H7 (cell line): ENCODE measurements around the gene GBX1. TPM values are rescaled to one million over a fixed set of nuclear protein-coding genes. Genes with fewer than 3 reads are reported as not detected.

Experiments used
- DNase-seq: peaks from one replicate; pipeline ENCODE4 v3.0.0; 2012
- H3K27me3 ChIP-seq: 2 replicates; pipeline ENCODE4 v1.6.0; 2011; ENCODE audit warnings: mild to moderate bottlenecking, low read length; ENCODE audit not compliant: control insufficient read depth, insufficient read depth
- H3K36me3 ChIP-seq: replicated peaks from 2 replicates; pipeline ENCODE4 v1.5.1; 2011; ENCODE audit warnings: low read length; ENCODE audit not compliant: control insufficient read depth, insufficient read depth
- H3K4me3 ChIP-seq: 2 replicates; pipeline ENCODE4 v1.5.1; 2011; ENCODE audit warnings: low read depth, mild to moderate bottlenecking, control low read depth, low read length, moderate library complexity; ENCODE audit not compliant: insufficient read depth
- total RNA-seq: library from RNA; depleted of rRNA; stranded (reverse); fragments of >200 nt; shearing (Covaris generic); gene quantifications from 2 replicates; pipeline ENCODE4 v1.2.3, GENCODE V29; 2014

Gene GBX1
- total RNA-seq, 1 experiment from 2014 or later: 0.62 TPM

GRCh38 chr7:151134743-151135524 is 32.6 kb downstream of the GBX1 start:
- peaks cover 8% of the 10 kb centered on the region for H3K36me3 ChIP-seq

GRCh38 chr7:151133986-151134742 is 33.3 kb downstream of the GBX1 start:
- Histone ChIP-seq H3K27me3 (peaks cover 2% of the 10 kb centered on the region), H3K36me3 (peaks cover 8% of the 10 kb centered on the region), H3K4me3 (no peak overlapping the region)
- DNase-seq: no peak

More at GRCh38 chr7:151134743-151135524, 32.6 kb downstream of the GBX1 start:
- no peak overlapping the region for H3K4me3 ChIP-seq
- no peak for DNase-seq
- H3K27me3 ChIP-seq: peaks cover 2% of the 10 kb centered on the region

DNA sequence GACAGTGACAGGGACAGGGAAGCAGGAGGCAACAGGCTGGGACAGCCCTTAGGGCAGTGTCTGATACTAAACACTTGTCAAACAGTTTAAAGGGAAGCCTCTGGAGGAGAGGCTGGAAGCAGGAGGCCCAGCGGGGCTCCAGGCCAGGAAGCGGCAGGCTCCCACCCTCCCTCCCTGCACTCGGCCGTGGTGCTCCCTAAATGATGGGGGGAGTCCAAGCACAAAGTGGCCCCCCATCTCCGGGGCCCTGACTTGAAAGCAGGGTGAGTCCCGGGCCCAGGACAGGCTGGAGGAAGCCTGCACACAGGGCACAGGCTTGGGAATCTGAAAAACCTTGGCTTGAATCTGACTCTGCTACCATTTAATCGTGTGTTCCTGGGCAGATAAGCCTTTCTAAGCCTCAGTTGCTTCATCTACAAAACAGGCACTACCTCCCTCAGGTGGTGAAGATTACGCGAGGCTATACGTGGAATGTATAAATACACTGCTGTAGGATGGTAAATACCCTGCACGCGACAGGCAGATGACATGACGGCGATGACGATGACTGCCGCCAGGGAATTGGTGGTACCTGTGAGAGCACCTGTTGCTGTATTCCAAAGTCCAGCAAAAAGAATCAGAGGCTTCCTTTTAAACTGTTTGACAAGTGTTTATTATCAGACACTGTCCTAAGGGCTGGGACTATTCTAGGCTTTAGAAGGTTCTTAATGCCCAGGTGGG is 34.1 kb downstream of the GBX1 start:
- H3K4me3 ChIP-seq: no peak overlapping the region
- no peaks in the 10 kb centered on the region; the same call in 1 of the 2 replicates for H3K27me3 ChIP-seq
- peaks cover 9% of the 10 kb centered on the region for H3K36me3 ChIP-seq
- DNase-seq: no peak

DNA sequence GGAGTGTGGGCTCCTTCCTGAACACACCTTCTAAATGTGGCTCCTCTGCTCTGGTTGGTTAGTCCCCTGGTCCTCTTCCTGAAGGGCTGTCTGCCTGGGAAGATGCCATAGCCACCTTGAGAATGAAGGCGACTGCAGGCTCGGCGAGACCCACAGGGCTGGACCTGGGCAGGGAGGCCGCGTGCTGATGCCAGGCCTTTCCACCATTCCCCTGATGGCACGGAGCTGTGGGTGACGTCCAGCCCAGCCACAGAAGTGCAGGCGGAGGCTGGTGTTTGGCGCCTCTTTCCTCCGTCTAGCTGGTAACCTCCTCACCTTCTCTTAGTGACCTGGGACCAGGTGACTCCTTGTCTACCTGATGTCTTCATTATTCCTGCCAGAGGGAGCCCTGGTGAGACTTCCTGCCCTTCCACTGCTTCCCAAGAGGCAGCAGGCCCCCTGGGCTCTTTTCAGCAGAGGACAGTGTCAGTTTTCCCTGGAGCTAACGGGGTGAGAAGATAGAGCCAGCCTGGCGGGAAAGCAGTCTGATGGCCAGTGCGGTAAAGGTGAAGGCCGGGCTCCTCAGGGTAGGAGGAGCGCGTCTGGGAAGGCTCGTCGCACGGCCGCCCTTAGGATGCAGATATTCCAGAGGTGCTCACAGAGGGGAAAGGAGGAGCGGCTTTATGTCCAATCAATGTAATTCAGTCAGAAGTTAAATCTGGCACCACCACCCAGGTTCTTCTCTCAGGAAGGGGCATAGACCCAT is 34.9 kb downstream of the GBX1 start:
- no peak overlapping the region for H3K4me3 ChIP-seq
- H3K27me3 ChIP-seq: no peaks in the 10 kb centered on the region
- H3K36me3 ChIP-seq: peaks cover 10% of the 10 kb centered on the region
- DNase-seq: no peak

GRCh38 chr7:151131592-151132293 is 35.8 kb downstream of the GBX1 start:
- peaks cover 2% of the 10 kb centered on the region; the same call in 1 of the 2 replicates for H3K27me3 ChIP-seq

GRCh38 chr7:151131224-151131591 is 36.3 kb downstream of the GBX1 start:
- Histone ChIP-seq H3K4me3 (no peak overlapping the region), H3K27me3 (peaks cover 3% of the 10 kb centered on the region; the same call in 1 of the 2 replicates), H3K36me3 (peaks cover 10% of the 10 kb centered on the region)
- no peak for DNase-seq

More at GRCh38 chr7:151131592-151132293, 35.8 kb downstream of the GBX1 start:
- no peak overlapping the region for H3K4me3 ChIP-seq
- H3K36me3 ChIP-seq: peaks cover 10% of the 10 kb centered on the region
- DNase-seq: no peak

DNA sequence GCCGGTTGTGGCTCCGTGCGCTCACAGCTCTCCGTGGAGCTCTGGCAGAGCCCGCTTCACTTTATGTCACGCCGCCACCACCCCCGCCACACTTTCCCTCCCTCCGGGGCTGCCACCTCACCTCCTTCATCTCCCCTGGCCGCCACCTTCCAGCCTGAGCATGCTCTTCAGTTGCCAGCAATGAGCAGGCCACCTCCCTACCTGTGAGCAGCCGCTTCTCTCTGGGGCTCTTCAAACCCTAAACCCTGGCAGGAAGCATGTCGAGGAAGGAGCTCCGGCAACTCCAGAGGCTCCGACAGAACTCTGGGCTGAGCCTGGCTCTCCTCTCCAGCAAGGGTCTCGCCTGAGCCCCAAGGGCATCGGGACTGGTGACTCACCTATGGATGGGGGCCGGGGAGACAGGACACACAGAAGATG is 36.7 kb downstream of the GBX1 start:
- no peak for DNase-seq
- H3K36me3 ChIP-seq: peaks cover 10% of the 10 kb centered on the region
- H3K27me3 ChIP-seq: peaks cover 3% of the 10 kb centered on the region; the same call in 1 of the 2 replicates
- H3K4me3 ChIP-seq: no peak overlapping the region

DNA sequence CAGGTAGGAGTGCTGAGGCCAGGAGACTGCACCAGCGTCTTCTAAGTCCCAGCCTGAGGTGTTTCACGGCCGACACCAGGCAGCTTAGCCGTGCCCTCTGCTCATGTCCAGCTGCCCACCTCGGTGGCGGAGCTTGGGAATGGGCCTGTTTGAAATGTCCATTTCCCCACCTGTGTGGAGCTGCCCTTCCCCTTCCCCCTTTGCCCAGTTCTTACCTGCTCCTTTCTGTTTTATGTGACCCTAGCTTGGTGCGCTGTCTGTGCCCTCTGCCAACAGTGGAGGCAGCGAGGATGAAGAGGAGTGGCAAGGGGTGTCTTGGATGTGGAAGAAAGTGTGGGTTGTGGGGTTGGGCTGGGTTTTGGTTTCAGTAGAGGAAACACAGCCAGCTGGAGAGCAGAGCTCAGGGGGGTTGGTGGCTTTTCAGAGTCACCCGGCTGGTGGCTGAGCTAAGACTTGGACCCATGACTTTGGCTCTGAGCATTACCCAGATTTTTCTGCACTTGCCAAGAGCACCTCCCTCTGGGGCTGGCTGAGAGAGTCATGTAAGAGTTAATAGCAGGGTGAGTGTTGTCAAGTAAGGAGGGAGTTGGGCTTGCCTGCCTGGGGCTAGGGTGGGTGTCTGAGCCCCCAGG is 37.4 kb downstream of the GBX1 start:
- Histone ChIP-seq H3K4me3 (no peak overlapping the region), H3K36me3 (peaks cover 9% of the 10 kb centered on the region), H3K27me3 (peaks cover 3% of the 10 kb centered on the region; the same call in 1 of the 2 replicates)
- DNase-seq: no peak

DNA sequence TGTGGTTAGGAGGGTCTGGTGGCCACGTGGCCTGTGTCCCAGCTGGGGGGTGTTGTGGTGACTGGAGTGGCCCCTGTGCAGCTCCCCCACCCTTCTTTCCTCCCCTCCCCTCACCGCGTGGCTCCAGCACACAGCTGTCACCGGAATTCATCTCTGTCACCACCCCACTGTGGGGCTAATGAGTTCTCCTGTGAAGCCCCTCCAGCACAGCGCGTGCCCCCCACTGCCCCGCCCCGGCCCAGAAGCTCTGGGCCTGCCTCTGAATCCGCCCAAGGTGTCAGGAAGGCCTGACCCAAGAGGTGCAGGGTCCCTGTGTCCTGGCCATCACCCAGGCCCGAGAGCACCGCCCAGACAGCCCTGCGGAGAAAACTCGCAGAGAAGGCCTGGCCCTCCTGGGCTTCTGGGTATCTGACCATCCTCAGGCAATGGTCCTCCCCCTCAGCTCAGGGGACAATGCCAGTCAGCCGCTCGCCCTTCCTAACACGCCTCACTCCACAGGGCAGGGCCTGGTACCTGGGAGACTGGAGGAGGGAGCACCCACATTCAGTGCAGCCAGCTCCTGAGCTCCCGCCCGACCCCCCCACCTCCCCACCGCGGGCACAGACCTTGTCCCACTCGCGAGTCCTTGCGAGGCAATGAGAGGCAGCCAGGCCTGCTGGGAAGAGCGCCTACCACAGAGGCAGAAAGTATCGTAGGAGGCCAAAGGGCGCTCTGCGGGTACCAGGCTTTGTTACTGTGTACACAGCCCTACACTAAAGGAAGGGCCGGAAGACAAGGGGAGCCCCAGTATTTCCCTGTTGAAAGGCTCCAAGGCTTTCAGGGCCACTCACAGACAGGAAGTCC is 38.2 kb downstream of the GBX1 start:
- Histone ChIP-seq H3K36me3 (peaks cover 7% of the 10 kb centered on the region), H3K27me3 (peaks cover 3% of the 10 kb centered on the region; the same call in 1 of the 2 replicates), H3K4me3 (no peak overlapping the region)
- DNase-seq: no peak

DNA sequence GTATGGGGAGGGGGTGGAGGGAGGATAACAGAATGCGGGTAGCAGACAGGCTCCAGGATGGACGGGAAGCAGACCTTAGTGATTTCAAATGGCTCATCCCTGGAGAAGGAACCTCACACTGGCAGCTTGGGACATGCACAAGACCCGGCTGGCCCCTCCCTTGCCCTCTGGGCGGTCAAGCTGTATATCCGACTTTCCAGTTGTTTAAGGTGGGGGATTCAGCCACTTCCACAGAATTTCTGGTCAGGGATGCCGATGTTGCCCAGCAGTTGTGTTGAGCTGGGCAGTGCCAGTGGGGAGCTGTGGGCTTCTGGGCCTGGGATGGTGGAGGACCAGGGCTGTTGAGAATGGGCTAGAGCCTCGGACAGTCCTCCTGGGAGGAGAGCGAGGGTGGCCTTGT is 38.8 kb downstream of the GBX1 start:
- Histone ChIP-seq H3K4me3 (no peak overlapping the region), H3K27me3 (peaks cover 3% of the 10 kb centered on the region; the same call in 1 of the 2 replicates), H3K36me3 (peaks cover 8% of the 10 kb centered on the region)
- DNase-seq: no peak

DNA sequence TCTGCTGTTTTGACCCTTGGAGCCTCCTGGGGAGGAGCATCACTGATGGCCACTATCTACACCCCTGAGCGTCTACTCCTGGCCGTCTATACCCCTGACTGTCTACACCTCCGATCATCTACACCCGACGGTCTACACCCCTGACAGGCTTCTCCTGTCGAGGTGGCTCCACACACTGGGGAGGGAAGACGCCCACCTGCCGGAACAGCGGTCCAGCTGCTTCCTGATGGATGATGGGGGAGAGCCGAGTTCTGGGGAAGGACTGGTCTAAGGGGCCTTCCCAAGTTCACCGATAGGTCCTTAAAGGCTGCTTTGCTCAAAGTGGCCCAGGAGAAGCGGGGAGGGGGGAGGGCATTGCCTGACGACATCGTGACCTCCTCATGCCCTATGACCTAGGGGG is 39.4 kb downstream of the GBX1 start:
- Histone ChIP-seq H3K27me3 (peaks cover 3% of the 10 kb centered on the region; the same call in 1 of the 2 replicates), H3K36me3 (peaks cover 8% of the 10 kb centered on the region), H3K4me3 (no peak overlapping the region)
- DNase-seq: no peak

DNA sequence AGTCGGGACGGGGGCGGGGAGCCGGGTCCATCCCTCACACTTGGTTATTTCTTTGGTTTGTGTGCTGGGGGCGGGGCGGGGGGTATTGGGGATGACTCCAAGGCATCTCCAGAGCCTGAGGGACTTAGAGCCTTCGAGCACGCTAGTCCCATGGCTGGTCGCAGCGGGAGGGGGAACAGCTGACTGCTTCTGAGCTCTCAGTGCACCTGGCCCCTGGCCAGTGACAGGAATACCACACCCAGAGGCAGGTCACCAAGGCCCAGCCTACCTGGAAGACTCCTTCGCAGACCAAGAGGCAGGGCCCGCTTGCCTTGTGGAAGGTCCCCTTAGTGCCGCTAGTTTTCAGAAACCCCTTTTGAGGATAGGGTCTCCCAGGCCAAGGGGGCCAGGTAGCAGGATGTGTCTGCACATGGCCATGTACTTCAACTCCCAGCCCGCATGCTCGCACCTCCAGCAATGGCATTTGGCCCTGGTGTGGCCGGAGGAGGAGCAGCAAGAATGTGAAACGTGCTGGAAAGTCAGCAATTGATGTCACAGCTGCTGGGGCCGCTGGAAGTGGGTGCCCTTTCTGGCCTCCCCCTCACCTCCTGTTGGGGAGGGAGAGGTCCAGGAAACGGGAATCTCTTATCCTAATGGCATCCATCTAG is 40.9 kb downstream of the GBX1 start:
- DNase-seq: peak; percentile 83
- peak overlapping the region; percentile 47 for H3K4me3 ChIP-seq
- H3K36me3 ChIP-seq: peaks cover 8% of the 10 kb centered on the region
- peaks cover 3% of the 10 kb centered on the region; the same call in 1 of the 2 replicates for H3K27me3 ChIP-seq
